OCI-LY7 (cell line): ENCODE data around the gene VWF.

Experiments used
- EZH2phosphoT487 ChIP-seq: fragments of 200-600 bp; sonication (generic); IDR thresholded peaks from 2 replicates; pipeline ENCODE4 v1.6.1; 2018; ENCODE audit warnings: low read depth, borderline replicate concordance, mild to moderate bottlenecking, mixed run types, antibody characterized with exemption, low read length, moderate library complexity, mixed read lengths
- TF ChIP-seq, protein P1 (sequence below): fragments of 200-600 bp; sonication (generic); conservative IDR thresholded peaks from 2 replicates; pipeline ENCODE4 v1.5.1; 2014; ENCODE audit warnings: mild to moderate bottlenecking, antibody characterized with exemption, low read length, moderate library complexity, mixed read lengths

DNA sequence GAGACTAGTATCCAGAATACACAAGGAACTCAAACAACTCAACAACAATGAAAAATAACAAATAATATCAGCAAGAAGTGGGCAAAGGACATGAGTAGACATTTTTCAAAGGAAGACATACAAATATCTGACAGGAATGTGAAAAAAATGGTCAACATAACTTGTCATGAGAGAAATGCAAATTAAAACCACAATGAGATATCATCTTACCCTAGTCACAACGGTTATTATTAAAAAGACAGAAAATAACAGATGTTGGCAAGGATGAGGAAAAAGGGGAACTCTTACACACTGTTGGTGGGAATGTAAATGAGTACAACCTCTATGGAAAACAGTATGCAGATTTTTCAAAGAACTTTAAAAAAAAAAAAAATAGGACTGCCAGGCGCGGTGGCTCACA is 20.4 kb downstream of the VWF start:
- TF ChIP-seq, protein P1, sequence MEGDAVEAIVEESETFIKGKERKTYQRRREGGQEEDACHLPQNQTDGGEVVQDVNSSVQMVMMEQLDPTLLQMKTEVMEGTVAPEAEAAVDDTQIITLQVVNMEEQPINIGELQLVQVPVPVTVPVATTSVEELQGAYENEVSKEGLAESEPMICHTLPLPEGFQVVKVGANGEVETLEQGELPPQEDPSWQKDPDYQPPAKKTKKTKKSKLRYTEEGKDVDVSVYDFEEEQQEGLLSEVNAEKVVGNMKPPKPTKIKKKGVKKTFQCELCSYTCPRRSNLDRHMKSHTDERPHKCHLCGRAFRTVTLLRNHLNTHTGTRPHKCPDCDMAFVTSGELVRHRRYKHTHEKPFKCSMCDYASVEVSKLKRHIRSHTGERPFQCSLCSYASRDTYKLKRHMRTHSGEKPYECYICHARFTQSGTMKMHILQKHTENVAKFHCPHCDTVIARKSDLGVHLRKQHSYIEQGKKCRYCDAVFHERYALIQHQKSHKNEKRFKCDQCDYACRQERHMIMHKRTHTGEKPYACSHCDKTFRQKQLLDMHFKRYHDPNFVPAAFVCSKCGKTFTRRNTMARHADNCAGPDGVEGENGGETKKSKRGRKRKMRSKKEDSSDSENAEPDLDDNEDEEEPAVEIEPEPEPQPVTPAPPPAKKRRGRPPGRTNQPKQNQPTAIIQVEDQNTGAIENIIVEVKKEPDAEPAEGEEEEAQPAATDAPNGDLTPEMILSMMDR = no peak
- no peak for TF ChIP-seq EZH2phosphoT487
